Smooth muscle cell (in vitro differentiated cells): ENCODE results near the gene FRK. TPM values are rescaled to one million over a fixed set of nuclear protein-coding genes. Genes with fewer than 3 reads are reported as not detected.
"Not testable (repeated sequence)": the region's sequence is repeated elsewhere in the genome, so short reads cannot be mapped to it uniquely, and the experiment has no call there.

ENCODE experiments used
- DNase-seq: peaks from one replicate; lab custom pipeline; 2025; ENCODE audit not compliant: unreplicated experiment; lab: John Stamatoyannopoulos, UW
- H2AFZ ChIP-seq: fragments of 200-600 bp; sonication (generic); 2 replicates; pipeline ENCODE4 v1.6.0; 2016; ENCODE audit warnings: antibody characterized with exemption, low read depth, mild to moderate bottlenecking
- H3F3A ChIP-seq: fragments of 200-600 bp; sonication (generic); 2 replicates; pipeline ENCODE4 v1.6.0; 2017; ENCODE audit warnings: antibody characterized with exemption, low read depth
- H3K27ac ChIP-seq: fragments of 200-600 bp; sonication (generic); 2 replicates; pipeline ENCODE4 v1.5.1; 2016; ENCODE audit warnings: low read depth, mild to moderate bottlenecking
- H3K27me3 ChIP-seq: fragments of 200-600 bp; sonication (generic); 2 replicates; pipeline ENCODE4 v1.6.1; 2016; ENCODE audit warnings: low read depth, mild to moderate bottlenecking
- H3K36me3 ChIP-seq: fragments of 200-600 bp; sonication (generic); 2 replicates; pipeline ENCODE4 v1.5.1; 2016; ENCODE audit warnings: low read depth
- H3K4me1 ChIP-seq: fragments of 200-600 bp; sonication (generic); 2 replicates; pipeline ENCODE4 v1.5.1; 2016; ENCODE audit warnings: low read depth
- H3K4me2 ChIP-seq: fragments of 200-600 bp; sonication (generic); 2 replicates; pipeline ENCODE4 v1.6.0; 2016; ENCODE audit warnings: mild to moderate bottlenecking
- H3K4me3 ChIP-seq: fragments of 200-600 bp; sonication (generic); 2 replicates; pipeline ENCODE4 v1.5.1; 2016; ENCODE audit warnings: mild to moderate bottlenecking
- H3K79me2 ChIP-seq: fragments of 200-600 bp; sonication (generic); 2 replicates; pipeline ENCODE4 v1.6.0; 2016; ENCODE audit warnings: low read depth, mild to moderate bottlenecking
- H3K9ac ChIP-seq: fragments of 200-600 bp; sonication (generic); 2 replicates; pipeline ENCODE4 v1.6.0; 2016; ENCODE audit warnings: low read depth
- H3K9me3 ChIP-seq: fragments of 200-600 bp; sonication (generic); replicated peaks from 2 replicates; pipeline ENCODE4 v1.5.1; 2016; ENCODE audit warnings: low read depth
- H4K20me1 ChIP-seq: fragments of 200-600 bp; sonication (generic); 2 replicates; pipeline ENCODE4 v1.6.0; 2016; ENCODE audit warnings: low read depth
- WGBS: methylation state at CpG from one replicate; pipeline ENCODE4 v1.1.7; 2016; ENCODE audit warnings: low lambda C conversion rate; 5-methylcytosine and 5-hydroxymethylcytosine counted together
- polyA plus RNA-seq: library from polyadenylated mRNA; unstranded; fragments of >200 nt; fragmentation: Nextera tagmentation; extraction: Ambion mirVana; gene quantifications from 2 replicates; pipeline ENCODE4 v1.2.1, GENCODE V29; 2016
- total RNA-seq: library from RNA; depleted of rRNA; stranded (reverse); fragments of >200 nt; gene quantifications from 2 replicates; pipeline ENCODE4 v1.2.3, GENCODE V29; 2014
- TF ChIP-seq, protein P1 (sequence below): fragments of 200-600 bp; sonication (generic); IDR thresholded peaks from 2 replicates; pipeline ENCODE4 v1.5.1; 2017; ENCODE audit warnings: borderline replicate concordance, mild to moderate bottlenecking, antibody characterized with exemption; ENCODE audit not compliant: insufficient read depth, poor library complexity, severe bottlenecking

The FRK gene
- total and polyA plus RNA-seq, 2 experiments from 2014 or later, result 0.11 to 1.4 TPM

DNA sequence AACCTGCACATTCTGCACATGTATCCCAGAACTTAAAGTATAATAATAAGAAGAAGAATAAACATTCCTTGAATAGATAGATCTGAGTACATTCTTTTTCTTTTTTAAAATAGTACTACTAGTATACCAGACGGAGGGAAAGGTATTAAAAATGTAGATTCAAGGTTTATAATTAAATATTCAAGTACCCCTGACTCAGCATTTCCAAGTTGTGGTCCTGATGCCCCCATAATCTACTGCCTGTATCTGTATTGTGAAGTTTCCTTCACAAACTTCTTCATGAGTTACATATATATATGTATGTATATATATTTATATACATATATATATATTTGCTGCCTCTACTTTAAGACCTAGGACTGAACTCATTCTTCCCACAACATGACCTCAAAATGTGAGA lies 14.0 kb downstream of the FRK start:
- Histone ChIP-seq H2AFZ (no peak overlapping the region), H3K27ac (no peak overlapping the region), H3K27me3 (no peaks in the 10 kb centered on the region), H4K20me1 (no peaks in the 10 kb centered on the region), H3F3A (no peaks in the 10 kb centered on the region), H3K9me3 (no peaks in the 10 kb centered on the region), H3K36me3 (no peaks in the 10 kb centered on the region), H3K79me2 (no peaks in the 10 kb centered on the region), H3K4me1 (no peaks in the 10 kb centered on the region), H3K4me3 (no peak overlapping the region), H3K4me2 (no peak overlapping the region), H3K9ac (no peak overlapping the region)
- 6% methylated on average over 1 of the region's 1 CpG for WGBS
- TF ChIP-seq, protein P1, sequence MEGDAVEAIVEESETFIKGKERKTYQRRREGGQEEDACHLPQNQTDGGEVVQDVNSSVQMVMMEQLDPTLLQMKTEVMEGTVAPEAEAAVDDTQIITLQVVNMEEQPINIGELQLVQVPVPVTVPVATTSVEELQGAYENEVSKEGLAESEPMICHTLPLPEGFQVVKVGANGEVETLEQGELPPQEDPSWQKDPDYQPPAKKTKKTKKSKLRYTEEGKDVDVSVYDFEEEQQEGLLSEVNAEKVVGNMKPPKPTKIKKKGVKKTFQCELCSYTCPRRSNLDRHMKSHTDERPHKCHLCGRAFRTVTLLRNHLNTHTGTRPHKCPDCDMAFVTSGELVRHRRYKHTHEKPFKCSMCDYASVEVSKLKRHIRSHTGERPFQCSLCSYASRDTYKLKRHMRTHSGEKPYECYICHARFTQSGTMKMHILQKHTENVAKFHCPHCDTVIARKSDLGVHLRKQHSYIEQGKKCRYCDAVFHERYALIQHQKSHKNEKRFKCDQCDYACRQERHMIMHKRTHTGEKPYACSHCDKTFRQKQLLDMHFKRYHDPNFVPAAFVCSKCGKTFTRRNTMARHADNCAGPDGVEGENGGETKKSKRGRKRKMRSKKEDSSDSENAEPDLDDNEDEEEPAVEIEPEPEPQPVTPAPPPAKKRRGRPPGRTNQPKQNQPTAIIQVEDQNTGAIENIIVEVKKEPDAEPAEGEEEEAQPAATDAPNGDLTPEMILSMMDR, result no peak
- no peak for DNase-seq

- not testable (repeated sequence) for H2AFZ ChIP-seq, H3K27ac ChIP-seq, H3K79me2 ChIP-seq, H3F3A ChIP-seq, H3K9me3 ChIP-seq, H3K9ac ChIP-seq, H4K20me1 ChIP-seq, DNase-seq, H3K27me3 ChIP-seq, H3K36me3 ChIP-seq, H3K4me2 ChIP-seq, H3K4me1 ChIP-seq, H3K4me3 ChIP-seq
Observed at GRCh38 chr6:116046272-116046671, 14.4 kb downstream of the FRK start.

GRCh38 chr6:116041934-116042333 lies 18.8 kb downstream of the FRK start:
- WGBS, result 89% methylated on average over 5 of the region's 5 CpGs
- no peaks in the 10 kb centered on the region for H3K79me2 ChIP-seq
- H3K27me3 ChIP-seq, result no peaks in the 10 kb centered on the region
- H3K9ac ChIP-seq, result no peak overlapping the region
- no peaks in the 10 kb centered on the region for H4K20me1 ChIP-seq
- no peak overlapping the region for H3K27ac ChIP-seq
- DNase-seq, result no peak
- no peaks in the 10 kb centered on the region for H3K36me3 ChIP-seq
- H3F3A ChIP-seq, result no peaks in the 10 kb centered on the region
- no peaks in the 10 kb centered on the region for H3K4me1 ChIP-seq
- TF ChIP-seq, protein P1, result no peak
- H2AFZ ChIP-seq, result no peak overlapping the region
- no peak overlapping the region for H3K4me2 ChIP-seq
- H3K4me3 ChIP-seq, result no peak overlapping the region
- H3K9me3 ChIP-seq, result no peaks in the 10 kb centered on the region

DNA sequence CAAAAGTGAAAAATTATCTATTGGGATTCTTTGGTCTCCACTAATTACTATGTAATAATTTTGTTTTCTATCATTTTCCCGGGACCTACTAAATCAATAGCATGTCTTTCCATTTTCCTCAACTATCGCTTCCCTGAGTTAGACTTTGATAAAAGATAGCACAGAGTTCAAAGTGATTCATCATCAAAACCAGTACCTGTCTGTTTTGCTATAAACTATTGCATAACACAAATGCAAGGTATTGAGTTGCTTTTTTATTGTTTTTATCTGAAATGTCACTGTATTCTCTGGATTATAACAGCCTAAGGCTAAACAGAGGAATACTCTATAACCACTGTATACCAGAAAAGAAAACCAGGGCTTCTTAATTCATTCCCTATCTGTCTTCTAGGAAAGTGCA lies 19.7 kb downstream of the FRK start:
- H3K4me1 ChIP-seq, result no peaks in the 10 kb centered on the region
- WGBS, result 97% methylated on average over 2 of the region's 2 CpGs
- DNase-seq, result no peak

More for the DNA sequence above, 19.7 kb downstream of the FRK start:
- H3K4me2 ChIP-seq, result no peak overlapping the region
- H3F3A ChIP-seq, result no peaks in the 10 kb centered on the region
- TF ChIP-seq, protein P1, result no peak
- no peaks in the 10 kb centered on the region for H3K9me3 ChIP-seq
- no peak overlapping the region for H3K9ac ChIP-seq
- no peak overlapping the region for H2AFZ ChIP-seq
- no peaks in the 10 kb centered on the region for H3K36me3 ChIP-seq
- no peak overlapping the region for H3K27ac ChIP-seq
- H3K79me2 ChIP-seq, result no peaks in the 10 kb centered on the region
- no peak overlapping the region for H3K4me3 ChIP-seq
- H3K27me3 ChIP-seq, result no peaks in the 10 kb centered on the region
- no peaks in the 10 kb centered on the region for H4K20me1 ChIP-seq
